A673 (cell line): Measurements from ENCODE around the gene LRIG3.

Experiments
- EZH2 ChIP-seq: fragments of 200-600 bp; sonication (generic); IDR thresholded peaks from 2 replicates; pipeline ENCODE4 v1.6.1; 2017; ENCODE audit warnings: borderline replicate concordance, low read depth, mild to moderate bottlenecking, mixed read lengths, antibody characterized with exemption, low read length; ENCODE audit not compliant: poor library complexity, severe bottlenecking
- TF ChIP-seq, protein P1 (sequence below): fragments of 300-800, 200-600 bp; sonication (generic); conservative IDR thresholded peaks from 2 replicates; pipeline ENCODE4 v1.5.1; 2017; ENCODE audit warnings: low read depth, mild to moderate bottlenecking, antibody characterized with exemption, low read length, moderate library complexity, mixed read lengths

- TF ChIP-seq, protein P1, sequence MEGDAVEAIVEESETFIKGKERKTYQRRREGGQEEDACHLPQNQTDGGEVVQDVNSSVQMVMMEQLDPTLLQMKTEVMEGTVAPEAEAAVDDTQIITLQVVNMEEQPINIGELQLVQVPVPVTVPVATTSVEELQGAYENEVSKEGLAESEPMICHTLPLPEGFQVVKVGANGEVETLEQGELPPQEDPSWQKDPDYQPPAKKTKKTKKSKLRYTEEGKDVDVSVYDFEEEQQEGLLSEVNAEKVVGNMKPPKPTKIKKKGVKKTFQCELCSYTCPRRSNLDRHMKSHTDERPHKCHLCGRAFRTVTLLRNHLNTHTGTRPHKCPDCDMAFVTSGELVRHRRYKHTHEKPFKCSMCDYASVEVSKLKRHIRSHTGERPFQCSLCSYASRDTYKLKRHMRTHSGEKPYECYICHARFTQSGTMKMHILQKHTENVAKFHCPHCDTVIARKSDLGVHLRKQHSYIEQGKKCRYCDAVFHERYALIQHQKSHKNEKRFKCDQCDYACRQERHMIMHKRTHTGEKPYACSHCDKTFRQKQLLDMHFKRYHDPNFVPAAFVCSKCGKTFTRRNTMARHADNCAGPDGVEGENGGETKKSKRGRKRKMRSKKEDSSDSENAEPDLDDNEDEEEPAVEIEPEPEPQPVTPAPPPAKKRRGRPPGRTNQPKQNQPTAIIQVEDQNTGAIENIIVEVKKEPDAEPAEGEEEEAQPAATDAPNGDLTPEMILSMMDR = no peak
- no peak for TF ChIP-seq EZH2
Measured at GRCh38 chr12:58914457-58914856, 5.8 kb downstream of the LRIG3 start.
